WTC11 (cell line): Measurements from ENCODE around the gene DOK1. TPM values are rescaled to one million over a fixed set of nuclear protein-coding genes. Genes with fewer than 3 reads are reported as not detected.

Experiments
- ATAC-seq: fragments of 200-7000 bp; cut with Tn5 transposase; 2 replicates; pipeline ENCODE4 v1.10.0; 2021; ENCODE audit warnings: mild to moderate bottlenecking, moderate library complexity
- CTCF ChIA-PET: fragments of 300-600 bp; sonication (Branson Sonifier 250); formaldehyde crosslinking; loops from one replicate; lab custom pipeline; 2021; ENCODE audit warnings: antibody characterized with exemption; lab: Charles Lee
- POLR2A ChIA-PET: fragments of 350-600 bp; sonication (Branson Sonifier 250); formaldehyde crosslinking; loops from one replicate; lab custom pipeline; 2021; ENCODE audit warnings: antibody characterized with exemption; lab: Charles Lee
- DNase-seq: peaks from one replicate; pipeline ENCODE4 v3.0.0; 2021; ENCODE audit warnings: low spot score
- H3K27ac Mint-ChIP-seq: 2 replicates; pipeline ENCODE4 v1.8.0; 2021; ENCODE audit warnings: mixed read lengths
- H3K27me3 Mint-ChIP-seq: 2 replicates; pipeline ENCODE4 v1.8.0; 2021; ENCODE audit warnings: low read depth, mild to moderate bottlenecking, moderate library complexity, mixed read lengths
- H3K36me3 Mint-ChIP-seq: 2 replicates; pipeline ENCODE4 v1.8.0; 2021; ENCODE audit warnings: mixed read lengths
- H3K4me1 Mint-ChIP-seq: 2 replicates; pipeline ENCODE4 v1.8.0; 2022; ENCODE audit warnings: mixed read lengths
- H3K4me3 Mint-ChIP-seq: 2 replicates; pipeline ENCODE4 v1.8.0; 2021; ENCODE audit warnings: mild to moderate bottlenecking, moderate library complexity, mixed read lengths
- H3K9me3 Mint-ChIP-seq: 2 replicates; pipeline ENCODE4 v1.8.0; 2021; ENCODE audit warnings: mixed read lengths
- CREM ChIP-seq: sonication (generic); formaldehyde crosslinking; IDR thresholded peaks from 2 replicates; pipeline ENCODE4 v1.8.1; 2022; ENCODE audit warnings: mild to moderate bottlenecking, missing genetic modification reagents, moderate library complexity
- ELF4 ChIP-seq: sonication (generic); formaldehyde crosslinking; IDR thresholded peaks from 2 replicates; pipeline ENCODE4 v1.8.1; 2022; ENCODE audit warnings: low read depth, mild to moderate bottlenecking, moderate library complexity, missing genetic modification reagents
- FOXK1 ChIP-seq: sonication (generic); formaldehyde crosslinking; IDR thresholded peaks from 2 replicates; pipeline ENCODE4 v1.8.0; 2022; ENCODE audit warnings: mild to moderate bottlenecking, moderate library complexity, missing genetic modification reagents
- GRHL2 ChIP-seq: fragments of 250-450 bp; sonication (Bioruptor Pico); IDR thresholded peaks from 2 replicates; pipeline ENCODE4 v1.8.0; 2022; ENCODE audit warnings: mild to moderate bottlenecking, moderate library complexity; ENCODE audit not compliant: insufficient replicate concordance, severe bottlenecking
- GTF2I ChIP-seq: fragments of 250-450 bp; sonication (Bioruptor Pico); conservative IDR thresholded peaks from 2 replicates; pipeline ENCODE4 v1.4.0; 2021; ENCODE audit warnings: mild to moderate bottlenecking
- IRF2 ChIP-seq: sonication (generic); formaldehyde crosslinking; IDR thresholded peaks from 2 replicates; pipeline ENCODE4 v1.8.0; 2022; ENCODE audit warnings: low read depth, missing genetic modification reagents, borderline replicate concordance
- JAZF1 ChIP-seq: fragments of 250-450 bp; sonication (Bioruptor Pico); IDR thresholded peaks from 2 replicates; pipeline ENCODE4 v1.9.0; 2021; ENCODE audit warnings: moderate library complexity, mild to moderate bottlenecking, inconsistent platforms
- NFYB ChIP-seq: sonication (generic); formaldehyde crosslinking; conservative IDR thresholded peaks from 2 replicates; pipeline ENCODE4 v1.8.0; 2022; ENCODE audit warnings: low read depth, missing genetic modification reagents
- NR2C2 ChIP-seq: sonication (generic); formaldehyde crosslinking; IDR thresholded peaks from 2 replicates; pipeline ENCODE4 v1.8.0; 2022; ENCODE audit warnings: mild to moderate bottlenecking, missing genetic modification reagents
- PRRX2 ChIP-seq: fragments of 250-450 bp; sonication (Bioruptor Pico); IDR thresholded peaks from 2 replicates; pipeline ENCODE4 v1.8.0; 2021; ENCODE audit warnings: mild to moderate bottlenecking
- SOX15 ChIP-seq: fragments of 250-450 bp; sonication (Bioruptor Pico); IDR thresholded peaks from 2 replicates; pipeline ENCODE4 v1.9.0; 2021; ENCODE audit warnings: mild to moderate bottlenecking
- TEAD1 ChIP-seq: sonication (generic); formaldehyde crosslinking; IDR thresholded peaks from 2 replicates; pipeline ENCODE4 v1.8.0; 2022; ENCODE audit warnings: mild to moderate bottlenecking, missing genetic modification reagents
- ZBTB21 ChIP-seq: sonication (generic); formaldehyde crosslinking; IDR thresholded peaks from 2 replicates; pipeline ENCODE4 v1.8.1; 2023; ENCODE audit warnings: mild to moderate bottlenecking, missing genetic modification reagents, borderline replicate concordance
- ZNF263 ChIP-seq: sonication (generic); formaldehyde crosslinking; IDR thresholded peaks from 2 replicates; pipeline ENCODE4 v1.8.1; 2022; ENCODE audit warnings: low read depth, mild to moderate bottlenecking, moderate library complexity, missing genetic modification reagents
- ZNF416 ChIP-seq: fragments of 250-450 bp; sonication (Bioruptor Pico); IDR thresholded peaks from 2 replicates; pipeline ENCODE4 v1.9.0; 2021; ENCODE audit warnings: mild to moderate bottlenecking, inconsistent platforms
- ZNF423 ChIP-seq: fragments of 250-450 bp; sonication (Bioruptor Pico); IDR thresholded peaks from 2 replicates; pipeline ENCODE4 v2.1.2; 2022; ENCODE audit warnings: mild to moderate bottlenecking, moderate library complexity
- total RNA-seq: library from RNA; stranded (reverse); gene quantifications from 3 replicates; pipeline ENCODE4 v1.2.3, GENCODE V29; 2021
- TF ChIP-seq, protein P1 (sequence below): sonication (generic); formaldehyde crosslinking; IDR thresholded peaks from 2 replicates; pipeline ENCODE4 v1.8.1; 2022; ENCODE audit warnings: mild to moderate bottlenecking, moderate library complexity, missing genetic modification reagents
- TF ChIP-seq, protein P2 (sequence below): sonication (generic); formaldehyde crosslinking; IDR thresholded peaks from 2 replicates; pipeline ENCODE4 v1.8.1; 2023; ENCODE audit warnings: mild to moderate bottlenecking, missing genetic modification reagents, moderate library complexity
- TF ChIP-seq, protein P3 (sequence below): sonication (generic); formaldehyde crosslinking; IDR thresholded peaks from 2 replicates; pipeline ENCODE4 v1.8.0; 2022; ENCODE audit warnings: missing genetic modification reagents
- TF ChIP-seq, protein P4 (sequence below): fragments of 250-450 bp; sonication (Bioruptor Pico); conservative IDR thresholded peaks from 2 replicates; pipeline ENCODE4 v1.9.0; 2021; ENCODE audit warnings: mild to moderate bottlenecking
- TF ChIP-seq, protein P5 (sequence below): sonication (generic); formaldehyde crosslinking; IDR thresholded peaks from 2 replicates; pipeline ENCODE4 v1.8.1; 2023; ENCODE audit warnings: mild to moderate bottlenecking, missing genetic modification reagents
- TF ChIP-seq, protein P6 (sequence below): sonication (generic); formaldehyde crosslinking; IDR thresholded peaks from 2 replicates; pipeline ENCODE4 v1.8.1; 2023; ENCODE audit warnings: mild to moderate bottlenecking, missing genetic modification reagents

The DOK1 gene
- total RNA-seq, 1 experiment from 2014 or later: 15.9 TPM

DNA sequence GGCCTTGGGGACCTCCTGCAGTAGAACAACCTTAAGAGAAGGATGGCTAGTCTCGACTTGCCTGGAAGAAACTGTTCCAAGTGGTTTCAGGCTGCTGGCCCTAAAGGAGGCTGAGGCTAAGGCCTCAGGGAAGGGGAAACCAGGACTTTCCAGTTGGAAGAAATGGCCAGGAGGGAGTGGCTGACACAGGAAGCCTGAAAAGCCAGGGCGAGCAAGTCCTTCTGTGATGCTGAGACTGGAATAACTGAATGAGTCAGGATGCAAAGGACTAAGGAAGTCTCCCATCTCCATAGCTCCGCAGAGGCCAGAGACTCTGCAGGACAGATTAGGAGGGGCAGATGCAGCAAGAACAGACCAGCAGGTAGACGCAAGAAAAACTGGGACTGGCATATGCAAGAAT, 17.4 kb upstream of the DOK1 start (continued):
- TF ChIP-seq, protein P1, sequence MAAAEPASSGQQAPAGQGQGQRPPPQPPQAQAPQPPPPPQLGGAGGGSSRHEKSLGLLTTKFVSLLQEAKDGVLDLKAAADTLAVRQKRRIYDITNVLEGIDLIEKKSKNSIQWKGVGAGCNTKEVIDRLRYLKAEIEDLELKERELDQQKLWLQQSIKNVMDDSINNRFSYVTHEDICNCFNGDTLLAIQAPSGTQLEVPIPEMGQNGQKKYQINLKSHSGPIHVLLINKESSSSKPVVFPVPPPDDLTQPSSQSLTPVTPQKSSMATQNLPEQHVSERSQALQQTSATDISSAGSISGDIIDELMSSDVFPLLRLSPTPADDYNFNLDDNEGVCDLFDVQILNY: no peak
- TF ChIP-seq, protein P2, sequence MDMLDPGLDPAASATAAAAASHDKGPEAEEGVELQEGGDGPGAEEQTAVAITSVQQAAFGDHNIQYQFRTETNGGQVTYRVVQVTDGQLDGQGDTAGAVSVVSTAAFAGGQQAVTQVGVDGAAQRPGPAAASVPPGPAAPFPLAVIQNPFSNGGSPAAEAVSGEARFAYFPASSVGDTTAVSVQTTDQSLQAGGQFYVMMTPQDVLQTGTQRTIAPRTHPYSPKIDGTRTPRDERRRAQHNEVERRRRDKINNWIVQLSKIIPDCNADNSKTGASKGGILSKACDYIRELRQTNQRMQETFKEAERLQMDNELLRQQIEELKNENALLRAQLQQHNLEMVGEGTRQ (CRISPR knock-in tag): no peak
- TF ChIP-seq ZNF263 (CRISPR knock-in tag) (no peak), TEAD1 (no peak), SOX15 (CRISPR knock-in tag) (no peak), CREM (CRISPR knock-in tag) (no peak), ZBTB21 (CRISPR knock-in tag) (no peak), GRHL2 (no peak), IRF2 (CRISPR knock-in tag) (no peak)
- TF ChIP-seq, protein P3, sequence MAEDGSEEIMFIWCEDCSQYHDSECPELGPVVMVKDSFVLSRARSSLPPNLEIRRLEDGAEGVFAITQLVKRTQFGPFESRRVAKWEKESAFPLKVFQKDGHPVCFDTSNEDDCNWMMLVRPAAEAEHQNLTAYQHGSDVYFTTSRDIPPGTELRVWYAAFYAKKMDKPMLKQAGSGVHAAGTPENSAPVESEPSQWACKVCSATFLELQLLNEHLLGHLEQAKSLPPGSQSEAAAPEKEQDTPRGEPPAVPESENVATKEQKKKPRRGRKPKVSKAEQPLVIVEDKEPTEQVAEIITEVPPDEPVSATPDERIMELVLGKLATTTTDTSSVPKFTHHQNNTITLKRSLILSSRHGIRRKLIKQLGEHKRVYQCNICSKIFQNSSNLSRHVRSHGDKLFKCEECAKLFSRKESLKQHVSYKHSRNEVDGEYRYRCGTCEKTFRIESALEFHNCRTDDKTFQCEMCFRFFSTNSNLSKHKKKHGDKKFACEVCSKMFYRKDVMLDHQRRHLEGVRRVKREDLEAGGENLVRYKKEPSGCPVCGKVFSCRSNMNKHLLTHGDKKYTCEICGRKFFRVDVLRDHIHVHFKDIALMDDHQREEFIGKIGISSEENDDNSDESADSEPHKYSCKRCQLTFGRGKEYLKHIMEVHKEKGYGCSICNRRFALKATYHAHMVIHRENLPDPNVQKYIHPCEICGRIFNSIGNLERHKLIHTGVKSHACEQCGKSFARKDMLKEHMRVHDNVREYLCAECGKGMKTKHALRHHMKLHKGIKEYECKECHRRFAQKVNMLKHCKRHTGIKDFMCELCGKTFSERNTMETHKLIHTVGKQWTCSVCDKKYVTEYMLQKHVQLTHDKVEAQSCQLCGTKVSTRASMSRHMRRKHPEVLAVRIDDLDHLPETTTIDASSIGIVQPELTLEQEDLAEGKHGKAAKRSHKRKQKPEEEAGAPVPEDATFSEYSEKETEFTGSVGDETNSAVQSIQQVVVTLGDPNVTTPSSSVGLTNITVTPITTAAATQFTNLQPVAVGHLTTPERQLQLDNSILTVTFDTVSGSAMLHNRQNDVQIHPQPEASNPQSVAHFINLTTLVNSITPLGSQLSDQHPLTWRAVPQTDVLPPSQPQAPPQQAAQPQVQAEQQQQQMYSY (CRISPR knock-in tag): no peak
- TF ChIP-seq, protein P4, sequence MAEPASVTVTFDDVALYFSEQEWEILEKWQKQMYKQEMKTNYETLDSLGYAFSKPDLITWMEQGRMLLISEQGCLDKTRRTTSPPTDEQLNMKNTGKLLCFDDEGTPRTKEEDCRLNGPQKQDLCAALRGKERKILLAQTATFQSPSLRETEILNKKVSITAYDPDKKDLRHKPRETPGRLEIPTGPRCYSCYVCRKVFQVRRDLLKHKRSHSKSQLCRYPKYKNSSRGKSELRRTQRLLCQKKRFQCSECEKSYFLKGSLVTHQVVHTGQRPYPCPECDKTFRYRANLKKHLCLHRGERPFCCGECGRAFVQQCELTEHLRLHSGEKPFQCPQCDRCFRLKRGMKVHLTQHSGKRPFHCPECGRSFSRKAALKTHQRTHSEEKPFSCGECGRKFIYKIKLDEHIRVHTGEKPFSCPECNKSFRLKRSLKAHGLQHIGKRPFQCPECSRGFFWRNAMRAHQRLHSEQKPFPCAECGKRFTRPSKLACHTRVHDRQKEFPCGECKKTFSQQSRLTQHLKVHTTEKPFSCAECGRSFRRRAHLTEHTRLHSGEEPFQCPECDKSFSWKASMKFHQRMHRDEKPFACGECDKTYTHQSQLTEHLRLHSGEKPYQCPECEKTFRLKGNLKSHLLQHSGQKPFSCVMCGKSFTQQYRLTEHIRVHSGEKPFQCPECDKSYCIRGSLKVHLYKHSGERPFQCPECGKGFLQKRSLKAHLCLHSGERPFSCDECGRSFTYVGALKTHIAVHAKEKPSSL (CRISPR knock-in tag): no peak

DNA sequence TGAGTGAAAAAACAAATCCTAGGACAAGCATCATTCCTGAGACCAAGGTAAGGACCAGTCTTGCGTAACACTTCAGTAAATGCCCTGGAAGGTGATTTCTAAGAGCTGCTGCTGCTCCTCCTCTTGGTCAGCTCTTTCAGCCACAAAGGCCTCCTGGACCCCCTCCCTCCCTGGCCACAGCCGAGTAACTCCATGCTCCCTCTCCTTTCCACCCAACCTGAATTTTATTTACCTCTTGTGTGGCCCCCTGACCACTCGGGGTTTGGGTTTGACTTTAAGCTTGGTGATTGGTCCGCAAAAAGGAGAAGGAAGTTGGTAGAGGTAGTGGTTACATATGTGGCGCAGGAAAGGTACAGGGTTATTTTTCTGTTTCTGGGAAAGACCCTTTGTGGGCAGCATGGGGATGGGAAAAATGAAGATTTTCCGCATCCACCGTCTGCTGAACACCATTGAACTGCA, 15.6 kb upstream of the DOK1 start:
- CTCF ChIA-PET: no interaction called here
- peaks cover 2% of the 10 kb centered on the region; the same call in 1 of the 2 replicates for H3K36me3 Mint-ChIP-seq
- no peaks in the 10 kb centered on the region for H3K9me3 Mint-ChIP-seq
- no peak for ATAC-seq
- H3K4me3 Mint-ChIP-seq: no peak overlapping the region
- H3K27me3 Mint-ChIP-seq: peaks cover 3% of the 10 kb centered on the region; the same call in 1 of the 2 replicates
- TF ChIP-seq ZNF416: no peak
- TF ChIP-seq GRHL2: no peak
- TF ChIP-seq, all 79 proteins: peak for 0
- POLR2A ChIA-PET: interaction anchor here (0.9 kb wide), 1 partner anchor 21 kb away, joined by 3 read pairs; no protein-coding TSS in a partner anchor
- Mint-ChIP-seq H3K4me1 (peaks cover 8% of the 10 kb centered on the region; the same call in 1 of the 2 replicates), H3K27ac (no peak overlapping the region)
- no peak for DNase-seq

DNA sequence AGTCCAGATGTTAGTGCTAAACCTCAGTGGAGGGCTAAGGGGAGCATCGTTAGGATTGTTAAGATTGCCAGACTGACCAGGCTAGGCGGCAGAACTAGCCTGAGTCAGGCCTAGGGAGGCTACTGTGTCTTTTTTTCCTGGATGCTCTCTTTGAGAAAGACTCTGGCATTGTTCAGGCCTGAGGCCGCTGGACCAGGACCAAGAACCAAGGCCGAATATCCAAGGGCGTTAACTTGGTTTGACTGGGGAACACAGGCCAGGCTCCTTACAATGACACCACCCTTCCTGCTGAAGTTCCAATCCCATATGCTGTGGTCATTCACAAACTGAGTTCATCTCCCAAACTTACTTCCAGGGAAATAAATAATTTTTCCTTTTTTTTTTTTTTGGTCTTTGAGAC, 14.2 kb upstream of the DOK1 start:
- CTCF ChIA-PET: no interaction called here
- POLR2A ChIA-PET: no interaction called here
- H3K4me3 Mint-ChIP-seq: no peak overlapping the region
- no peaks in the 10 kb centered on the region for H3K36me3 Mint-ChIP-seq
- ATAC-seq (no peak), DNase-seq (no peak)
- no peaks in the 10 kb centered on the region for H3K9me3 Mint-ChIP-seq
- H3K4me1 Mint-ChIP-seq: peaks cover 8% of the 10 kb centered on the region; the same call in 1 of the 2 replicates
- peaks cover 7% of the 10 kb centered on the region for H3K27me3 Mint-ChIP-seq
- H3K27ac Mint-ChIP-seq: no peak overlapping the region
- TF ChIP-seq PRRX2 (CRISPR knock-in tag) (no peak), NR2C2 (CRISPR knock-in tag) (no peak), ZNF416 (no peak), ZNF423 (CRISPR knock-in tag) (no peak), NFYB (no peak), JAZF1 (CRISPR knock-in tag) (no peak), ELF4 (CRISPR knock-in tag) (no peak), GTF2I (CRISPR knock-in tag) (no peak), FOXK1 (CRISPR knock-in tag) (no peak), SOX15 (CRISPR knock-in tag) (no peak)
- TF ChIP-seq, protein P5, sequence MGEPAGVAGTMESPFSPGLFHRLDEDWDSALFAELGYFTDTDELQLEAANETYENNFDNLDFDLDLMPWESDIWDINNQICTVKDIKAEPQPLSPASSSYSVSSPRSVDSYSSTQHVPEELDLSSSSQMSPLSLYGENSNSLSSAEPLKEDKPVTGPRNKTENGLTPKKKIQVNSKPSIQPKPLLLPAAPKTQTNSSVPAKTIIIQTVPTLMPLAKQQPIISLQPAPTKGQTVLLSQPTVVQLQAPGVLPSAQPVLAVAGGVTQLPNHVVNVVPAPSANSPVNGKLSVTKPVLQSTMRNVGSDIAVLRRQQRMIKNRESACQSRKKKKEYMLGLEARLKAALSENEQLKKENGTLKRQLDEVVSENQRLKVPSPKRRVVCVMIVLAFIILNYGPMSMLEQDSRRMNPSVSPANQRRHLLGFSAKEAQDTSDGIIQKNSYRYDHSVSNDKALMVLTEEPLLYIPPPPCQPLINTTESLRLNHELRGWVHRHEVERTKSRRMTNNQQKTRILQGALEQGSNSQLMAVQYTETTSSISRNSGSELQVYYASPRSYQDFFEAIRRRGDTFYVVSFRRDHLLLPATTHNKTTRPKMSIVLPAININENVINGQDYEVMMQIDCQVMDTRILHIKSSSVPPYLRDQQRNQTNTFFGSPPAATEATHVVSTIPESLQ (CRISPR knock-in tag): no peak
- TF ChIP-seq, protein P6, sequence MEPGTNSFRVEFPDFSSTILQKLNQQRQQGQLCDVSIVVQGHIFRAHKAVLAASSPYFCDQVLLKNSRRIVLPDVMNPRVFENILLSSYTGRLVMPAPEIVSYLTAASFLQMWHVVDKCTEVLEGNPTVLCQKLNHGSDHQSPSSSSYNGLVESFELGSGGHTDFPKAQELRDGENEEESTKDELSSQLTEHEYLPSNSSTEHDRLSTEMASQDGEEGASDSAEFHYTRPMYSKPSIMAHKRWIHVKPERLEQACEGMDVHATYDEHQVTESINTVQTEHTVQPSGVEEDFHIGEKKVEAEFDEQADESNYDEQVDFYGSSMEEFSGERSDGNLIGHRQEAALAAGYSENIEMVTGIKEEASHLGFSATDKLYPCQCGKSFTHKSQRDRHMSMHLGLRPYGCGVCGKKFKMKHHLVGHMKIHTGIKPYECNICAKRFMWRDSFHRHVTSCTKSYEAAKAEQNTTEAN (CRISPR knock-in tag): no peak
- TF ChIP-seq, protein P1: no peak
